ENCODE results near the gene HOXB6. TPM values are rescaled to one million over a fixed set of nuclear protein-coding genes. Genes with fewer than 3 reads are reported as not detected.

Gene HOXB6
- total RNA-seq, 2 donors from 2014 or later: not detected

- peaks cover 82% of the 10 kb centered on the region for H3K27me3 Mint-ChIP-seq (ENCODE audit: insufficient read depth)
- no peak overlapping the region for H3K27ac ChIP-seq (ENCODE audit: low read depth, low read length)
- H3K4me1 Mint-ChIP-seq: peaks cover 7% of the 10 kb centered on the region
- TF ChIP-seq CTCF (conservative IDR thresholded peaks at IDR 0.05): no peak
- no peak for DNase-seq
- no peaks in the 10 kb centered on the region for H3K36me3 ChIP-seq (ENCODE audit: control insufficient read depth, insufficient read depth, low read length)
- H3K36me3 Mint-ChIP-seq (ENCODE audit: low read depth): no peaks in the 10 kb centered on the region
- H3K9ac ChIP-seq (ENCODE audit: extremely low read depth, low read length, poor library complexity, severe bottlenecking): no peak overlapping the region
- H3K27ac Mint-ChIP-seq: no peak overlapping the region
- WGBS, 2 experiments (ENCODE audit: insufficient coverage in 1 of 2, insufficient read length in 1 of 2): 6 to 20% methylated on average over 1 to 25 of the region's 26 CpGs
- no peak overlapping the region for H3K4me3 Mint-ChIP-seq
- no peaks in the 10 kb centered on the region for H3K9me3 ChIP-seq (ENCODE audit: control insufficient read depth, low read length)
- peaks cover 99% of the 10 kb centered on the region for H3K27me3 ChIP-seq (ENCODE audit: control insufficient read depth, insufficient read depth, low read length, poor library complexity, severe bottlenecking)
- H3K4me3 ChIP-seq (ENCODE audit: low read length): no peak overlapping the region
- no peaks in the 10 kb centered on the region for H3K9me3 Mint-ChIP-seq
- peaks cover 3% of the 10 kb centered on the region for H3K4me1 ChIP-seq (ENCODE audit: control insufficient read depth, insufficient read depth, low read length)
Measured at GRCh38 chr17:48579760-48580554, 24.8 kb downstream of the HOXB6 start.

GRCh38 chr17:48579471-48579759 lies 25.4 kb downstream of the HOXB6 start:
- Histone ChIP-seq H3K4me3 (ENCODE audit: low read length) (no peak overlapping the region), H3K9ac (ENCODE audit: extremely low read depth, low read length, poor library complexity, severe bottlenecking) (no peak overlapping the region), H3K4me1 (ENCODE audit: control insufficient read depth, insufficient read depth, low read length) (peaks cover 3% of the 10 kb centered on the region), H3K27me3 (ENCODE audit: control insufficient read depth, insufficient read depth, low read length, poor library complexity, severe bottlenecking) (peaks cover 99% of the 10 kb centered on the region), H3K9me3 (ENCODE audit: control insufficient read depth, low read length) (no peaks in the 10 kb centered on the region), H3K27ac (ENCODE audit: low read depth, low read length) (no peak overlapping the region), H3K36me3 (ENCODE audit: control insufficient read depth, insufficient read depth, low read length) (no peaks in the 10 kb centered on the region)
- peaks cover 5% of the 10 kb centered on the region for H3K4me1 Mint-ChIP-seq
- no peaks in the 10 kb centered on the region for H3K36me3 Mint-ChIP-seq (ENCODE audit: low read depth)
- no peaks in the 10 kb centered on the region for H3K9me3 Mint-ChIP-seq
- no peak for TF ChIP-seq CTCF (conservative IDR thresholded peaks at IDR 0.05)
- no peak overlapping the region for H3K4me3 Mint-ChIP-seq
- no peak overlapping the region for H3K27ac Mint-ChIP-seq
- WGBS, 2 experiments (ENCODE audit: insufficient coverage in 1 of 2, insufficient read length in 1 of 2): 0 to 6% methylated on average over 2 to 6 of the region's 7 CpGs
- peaks cover 77% of the 10 kb centered on the region for H3K27me3 Mint-ChIP-seq (ENCODE audit: insufficient read depth)
- DNase-seq: no peak

- H3K27me3 Mint-ChIP-seq (ENCODE audit: insufficient read depth): peaks cover 71% of the 10 kb centered on the region
Measured at GRCh38 chr17:48578616-48579470, 25.9 kb downstream of the HOXB6 start.

More at GRCh38 chr17:48578616-48579470, 25.9 kb downstream of the HOXB6 start:
- DNase-seq: peak; percentile 71
- H3K9me3 ChIP-seq (ENCODE audit: control insufficient read depth, low read length): no peaks in the 10 kb centered on the region
- no peak for TF ChIP-seq CTCF (conservative IDR thresholded peaks at IDR 0.05)
- H3K4me3 ChIP-seq (ENCODE audit: low read length): peak overlapping the region; percentile 72
- H3K4me3 Mint-ChIP-seq: peak overlapping the region; percentile 44
- H3K27ac Mint-ChIP-seq: no peak overlapping the region
- WGBS, 2 experiments (ENCODE audit: insufficient coverage in 1 of 2, insufficient read length in 1 of 2): 4 to 5% methylated on average over 25 to 43 of the region's 43 CpGs
- no peaks in the 10 kb centered on the region for H3K36me3 ChIP-seq (ENCODE audit: control insufficient read depth, insufficient read depth, low read length)
- no peak overlapping the region for H3K27ac ChIP-seq (ENCODE audit: low read depth, low read length)
- H3K36me3 Mint-ChIP-seq (ENCODE audit: low read depth): no peaks in the 10 kb centered on the region
- H3K4me1 ChIP-seq (ENCODE audit: control insufficient read depth, insufficient read depth, low read length): peaks cover 3% of the 10 kb centered on the region
- H3K9ac ChIP-seq (ENCODE audit: extremely low read depth, low read length, poor library complexity, severe bottlenecking): no peak overlapping the region
- peaks cover 99% of the 10 kb centered on the region for H3K27me3 ChIP-seq (ENCODE audit: control insufficient read depth, insufficient read depth, low read length, poor library complexity, severe bottlenecking)
- peaks cover 5% of the 10 kb centered on the region for H3K4me1 Mint-ChIP-seq
- no peaks in the 10 kb centered on the region for H3K9me3 Mint-ChIP-seq

Data from endodermal cell (in vitro differentiated cells).